GM18858 (cell line): ENCODE results near the gene LENG8.
"Not testable (repeated sequence)": the region's sequence is repeated elsewhere in the genome, so short reads cannot be mapped to it uniquely, and the experiment has no call there.

Experiments used
- ATAC-seq: cut with Tn5 transposase; IDR thresholded peaks from one replicate; pipeline ENCODE4 v1.9.1; 2021; ENCODE audit not compliant: unreplicated experiment

The LENG8 gene

GRCh38 chr19:54460230-54461005 is 11.4 kb downstream of the LENG8 start:
- no peak for ATAC-seq

GRCh38 chr19:54461210-54461609 is 12.2 kb downstream of the LENG8 start:
- no peak for ATAC-seq

- ATAC-seq, result no peak
Measured at GRCh38 chr19:54461613-54462012, 12.6 kb downstream of the LENG8 start.

- ATAC-seq, result no peak
Measured at GRCh38 chr19:54462047-54462654, 13.2 kb downstream of the LENG8 start.

GRCh38 chr19:54462655-54463530 is 13.9 kb downstream of the LENG8 start:
- ATAC-seq, result no peak

GRCh38 chr19:54463531-54464043 is 14.6 kb downstream of the LENG8 start, which contains the start of gene LENG9:
Gene LENG9, minus strand, starts transcription at chr19:54463778. Its CDS starts 252 bp downstream, at chr19:54463526.
- peak; percentile 35 for ATAC-seq

- ATAC-seq, result peak; percentile 31
Measured at GRCh38 chr19:54464044-54464629, 15.1 kb downstream of the LENG8 start.

- peak; percentile 34 for ATAC-seq
Measured at GRCh38 chr19:54464630-54465425, 15.8 kb downstream of the LENG8 start.

- no peak for ATAC-seq
Measured at GRCh38 chr19:54465426-54466109, 16.6 kb downstream of the LENG8 start.

GRCh38 chr19:54466110-54466480 is 17.1 kb downstream of the LENG8 start:
- not testable (repeated sequence) for ATAC-seq

- ATAC-seq, result no peak
Measured at GRCh38 chr19:54469496-54469934, 20.5 kb downstream of the LENG8 start.

GRCh38 chr19:54470276-54470887 is 21.4 kb downstream of the LENG8 start:
- ATAC-seq, result no peak

- ATAC-seq, result no peak
Measured at GRCh38 chr19:54470991-54471782, 22.2 kb downstream of the LENG8 start.

- no peak for ATAC-seq
Measured at GRCh38 chr19:54473071-54473891, 24.3 kb downstream of the LENG8 start, which contains the start of gene CDC42EP5. Gene CDC42EP5, minus strand, starts transcription at chr19:54473296. Its CDS starts 7,749 bp downstream, at chr19:54465547.

GRCh38 chr19:54473892-54474372 is 24.9 kb downstream of the LENG8 start:
- no peak for ATAC-seq

- no peak for ATAC-seq
Measured at GRCh38 chr19:54475706-54476105, 26.7 kb downstream of the LENG8 start.

GRCh38 chr19:54477650-54478049 is 28.7 kb downstream of the LENG8 start:
- ATAC-seq, result no peak
